Kidney (tissue), 14 donors: ENCODE results near the gene FOXI2. TPM values are rescaled to one million over a fixed set of nuclear protein-coding genes. Genes with fewer than 3 reads are reported as not detected.

Experiments used
- DNase-seq, 5 donors: peaks; one replicate each; pipeline ENCODE4 v3.0.0-alpha.2; 2013 to 2020
- FAIRE-seq: peaks from 2 replicates; lab custom pipeline; 2012; peaks lifted over from hg19 to GRCh38; lab: Jason Lieb, UNC
- H3K27ac ChIP-seq, 2 donors: one replicate each; pipeline ENCODE4 v1.7.0; 2013; ENCODE audit warnings: low read depth in 2 of 2, low read length in 2 of 2, inconsistent platforms in 1 of 2
- H3K27me3 ChIP-seq: one replicate; pipeline ENCODE4 v1.7.1; 2013; ENCODE audit warnings: low read length, inconsistent platforms; ENCODE audit not compliant: control insufficient read depth, insufficient read depth
- H3K36me3 ChIP-seq, 3 donors: one replicate each; pipeline versions ENCODE4 v1.7.0 to v1.7.1; 2013; ENCODE audit warnings: low read length in 3 of 3, control low read depth in 1 of 3, inconsistent platforms in 1 of 3; ENCODE audit not compliant: insufficient read depth in 3 of 3, control insufficient read depth in 2 of 3
- H3K4me1 ChIP-seq, 3 donors: one replicate each; pipeline versions ENCODE4 v1.7.0 to v1.7.1; 2013; ENCODE audit warnings: low read length in 3 of 3, inconsistent platforms in 1 of 3, low read depth in 1 of 3; ENCODE audit not compliant: control insufficient read depth in 2 of 3, insufficient read depth in 2 of 3
- H3K4me3 ChIP-seq, 3 donors: one replicate each; pipeline versions ENCODE4 v1.7.0 to v1.8.1; 2013; ENCODE audit warnings: low read length in 3 of 3, control low read depth in 1 of 3, inconsistent platforms in 1 of 3
- H3K9ac ChIP-seq, 3 donors: one replicate each; pipeline versions ENCODE4 v1.7.0 to v1.7.1; 2013; ENCODE audit warnings: low read length in 3 of 3, control low read depth in 1 of 3, inconsistent platforms in 1 of 3
- H3K9me3 ChIP-seq, 3 donors: one replicate each; pipeline versions ENCODE4 v1.7.0 to v1.7.1; 2013; ENCODE audit warnings: low read length in 3 of 3, control low read depth in 1 of 3, inconsistent platforms in 1 of 3; ENCODE audit not compliant: control insufficient read depth in 2 of 3, insufficient read depth in 1 of 3
- intact Hi-C: fragments of 100-400 bp; cut with DNase I; formaldehyde crosslinking; loops from one replicate; pipeline ENCODE4 v1.11.1; 2022
- polyA plus RNA-seq: library from polyadenylated mRNA; stranded (reverse); fragments of 350-450 nt; fragmentation: Illumina TruSeq; extraction: RNeasy Lipid Tissue Mini Kit (QIAGEN cat#74804); gene quantifications from one replicate; pipeline ENCODE4 v1.2.3, GENCODE V29; 2014; ENCODE audit warnings: low read depth, low replicate concordance; ENCODE audit not compliant: insufficient read depth
- total RNA-seq: library from RNA; stranded (reverse); fragmentation: NEBNext Ultra II Directional; extraction: Animal tissue kit (Norgen Biotek cat#: 25700); gene quantifications from one replicate; pipeline ENCODE4 v1.2.1, GENCODE V29; 2021
- TF ChIP-seq, protein P1 (sequence below): IDR thresholded peaks from 3 replicates; pipeline ENCODE4 v1.5.1; 2012; ENCODE audit warnings: mild to moderate bottlenecking, moderate library complexity, borderline replicate concordance; ENCODE audit not compliant: insufficient read depth; ENCODE audit errors: extremely low read depth
- donor health status: control.
- donor health status: control.
- donor health status: control.
- donor health status: control.
- donor health status: control.
- donor health status: DM: yes; HTN: yes; CAD: no.
- donor health status: Normal renal cell carcinoma (clear cell type).

The FOXI2 gene
- total and polyA plus RNA-seq, 2 donors from 2014 or later = 1.1 to 1.5 TPM

DNA sequence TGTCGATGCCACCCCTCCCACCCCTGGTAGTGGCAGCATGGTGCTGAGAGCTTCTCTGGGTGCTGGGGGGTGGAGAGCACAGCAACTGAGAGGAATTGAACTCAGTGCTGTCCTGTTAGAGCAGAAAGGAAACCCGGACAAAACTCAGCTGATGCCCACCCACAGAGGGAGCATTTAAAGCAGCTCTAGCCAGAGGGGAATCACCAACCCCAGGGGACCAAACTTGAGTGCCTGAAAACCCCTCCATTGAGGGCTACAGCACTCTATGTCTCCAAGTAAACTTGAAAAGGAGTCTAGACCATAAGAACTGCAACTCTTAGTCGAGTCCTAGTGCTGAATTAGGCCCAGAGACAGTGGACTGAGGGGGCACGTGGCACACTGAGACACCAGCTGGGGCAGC lies 16.8 kb upstream of the FOXI2 start:
- no peak for FAIRE-seq

GRCh38 chr10:127720903-127721302 lies 16.1 kb upstream of the FOXI2 start:
- Histone ChIP-seq H3K9me3 (peaks cover 0 to 2% (median 0%) of the 10 kb centered on the region in 3 donors), H3K4me1 (no peaks in the 10 kb centered on the region), H3K9ac (no peak overlapping the region), H3K4me3 (no peak overlapping the region), H3K27ac (no peak overlapping the region), H3K27me3 (no peaks in the 10 kb centered on the region), H3K36me3 (no peaks in the 10 kb centered on the region)
- DNase-seq (no peak), FAIRE-seq (no peak)
- intact Hi-C loops = no loop called here
- TF ChIP-seq, protein P1, sequence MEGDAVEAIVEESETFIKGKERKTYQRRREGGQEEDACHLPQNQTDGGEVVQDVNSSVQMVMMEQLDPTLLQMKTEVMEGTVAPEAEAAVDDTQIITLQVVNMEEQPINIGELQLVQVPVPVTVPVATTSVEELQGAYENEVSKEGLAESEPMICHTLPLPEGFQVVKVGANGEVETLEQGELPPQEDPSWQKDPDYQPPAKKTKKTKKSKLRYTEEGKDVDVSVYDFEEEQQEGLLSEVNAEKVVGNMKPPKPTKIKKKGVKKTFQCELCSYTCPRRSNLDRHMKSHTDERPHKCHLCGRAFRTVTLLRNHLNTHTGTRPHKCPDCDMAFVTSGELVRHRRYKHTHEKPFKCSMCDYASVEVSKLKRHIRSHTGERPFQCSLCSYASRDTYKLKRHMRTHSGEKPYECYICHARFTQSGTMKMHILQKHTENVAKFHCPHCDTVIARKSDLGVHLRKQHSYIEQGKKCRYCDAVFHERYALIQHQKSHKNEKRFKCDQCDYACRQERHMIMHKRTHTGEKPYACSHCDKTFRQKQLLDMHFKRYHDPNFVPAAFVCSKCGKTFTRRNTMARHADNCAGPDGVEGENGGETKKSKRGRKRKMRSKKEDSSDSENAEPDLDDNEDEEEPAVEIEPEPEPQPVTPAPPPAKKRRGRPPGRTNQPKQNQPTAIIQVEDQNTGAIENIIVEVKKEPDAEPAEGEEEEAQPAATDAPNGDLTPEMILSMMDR = no peak

More for the DNA sequence above, 16.8 kb upstream of the FOXI2 start:
- Histone ChIP-seq H3K9ac (no peak overlapping the region), H3K27me3 (no peaks in the 10 kb centered on the region), H3K36me3 (no peaks in the 10 kb centered on the region), H3K4me3 (no peak overlapping the region), H3K9me3 (peaks cover 0 to 2% (median 0%) of the 10 kb centered on the region in 3 donors), H3K4me1 (no peaks in the 10 kb centered on the region), H3K27ac (no peak overlapping the region)
- intact Hi-C loops = no loop called here
- TF ChIP-seq, protein P1 = no peak
- no peak for DNase-seq

DNA sequence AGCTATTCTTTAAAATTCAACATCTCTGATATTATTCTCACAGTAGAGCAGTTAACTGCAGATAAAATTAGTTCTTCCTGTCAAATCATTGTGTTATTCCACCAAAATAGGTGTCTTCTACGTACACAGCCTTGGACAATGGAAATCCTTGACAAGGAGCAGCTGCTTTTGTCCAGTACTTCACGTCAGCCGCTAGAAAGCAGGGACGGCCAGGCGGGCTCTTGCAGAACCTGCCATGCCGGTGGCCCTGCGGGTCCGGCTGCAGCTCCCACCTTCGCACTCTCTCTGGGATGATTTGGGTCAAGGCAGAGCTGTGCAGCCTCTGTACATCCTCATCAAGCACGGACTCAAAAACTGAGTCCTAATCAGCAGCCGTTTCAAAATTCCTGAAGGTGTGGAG lies 2.2 kb upstream of the FOXI2 start:
- peaks cover 0 to 3% (median 0%) of the 10 kb centered on the region in 3 donors for H3K4me1 ChIP-seq
- DNase-seq (peak in 2 of 5 donors; percentile 13 to 29), FAIRE-seq (no peak)
- intact Hi-C loops = no loop called here
- H3K27ac ChIP-seq = no peak overlapping the region
- H3K27me3 ChIP-seq = peaks cover 22% of the 10 kb centered on the region
- H3K9me3 ChIP-seq = no peaks in the 10 kb centered on the region
- TF ChIP-seq, protein P1 = no peak
- H3K4me3 ChIP-seq = no peak overlapping the region
- H3K9ac ChIP-seq = no peak overlapping the region
- H3K36me3 ChIP-seq = no peaks in the 10 kb centered on the region

- intact Hi-C loops = no loop called here
- FAIRE-seq = no peak
Observed at GRCh38 chr10:127735156-127735555, 1.8 kb upstream of the FOXI2 start.

More at GRCh38 chr10:127735156-127735555, 1.8 kb upstream of the FOXI2 start:
- Histone ChIP-seq H3K4me1 (peaks cover 0 to 3% (median 0%) of the 10 kb centered on the region in 3 donors), H3K27me3 (peaks cover 22% of the 10 kb centered on the region), H3K9me3 (no peaks in the 10 kb centered on the region), H3K27ac (no peak overlapping the region), H3K36me3 (no peaks in the 10 kb centered on the region), H3K9ac (no peak overlapping the region), H3K4me3 (no peak overlapping the region)
- TF ChIP-seq, protein P1 = no peak
- DNase-seq = no peak
